ENCODE measurements around the gene SHROOM4.

DNA sequence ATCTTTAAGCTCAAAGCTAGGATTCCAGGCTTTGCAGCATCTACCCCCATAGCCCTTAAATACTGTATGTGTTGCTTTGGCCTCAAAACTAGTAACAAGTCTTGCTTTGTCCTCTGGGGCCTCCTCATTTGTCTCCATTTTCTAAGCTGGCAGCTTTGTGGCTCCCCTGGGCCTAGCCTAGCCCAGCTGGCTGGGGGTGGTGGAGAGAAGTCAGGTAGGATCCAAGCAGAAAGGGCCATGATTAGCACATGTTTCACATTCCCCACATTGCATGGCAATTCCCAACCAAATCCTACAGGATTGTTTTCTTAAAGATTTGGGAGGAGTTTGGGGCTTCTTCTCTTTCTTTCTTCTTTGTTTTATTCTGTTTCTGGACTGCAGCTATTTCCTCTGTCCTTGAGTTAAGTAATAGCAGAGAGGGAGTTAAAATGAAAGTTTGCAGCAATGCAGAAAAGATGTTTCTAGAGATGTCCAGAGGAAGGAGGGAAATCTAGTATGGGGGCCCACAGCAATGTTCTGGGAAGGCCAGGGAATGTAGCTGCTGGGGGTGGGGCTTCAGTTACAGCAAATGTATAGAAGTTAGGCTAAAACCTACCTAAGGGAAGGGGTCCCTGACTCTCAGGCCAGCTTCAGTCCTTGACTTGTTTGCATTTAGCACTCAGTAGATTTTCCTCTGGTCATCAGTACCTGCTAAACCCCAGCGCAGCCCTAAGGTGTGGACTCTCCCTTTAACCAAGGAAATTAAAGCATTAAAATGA, 92.1 kb downstream of the SHROOM4 start:
- TF ChIP-seq POLR2A (IDR thresholded peaks at IDR 0.05; ENCODE audit: extremely low read depth, insufficient read length) (no peak), MYC (IDR thresholded peaks at IDR 0.05; ENCODE audit: low read depth, low read length) (no peak)
